GM23338 (cell line): ENCODE data around the gene DHRS7B. TPM values are rescaled to one million over a fixed set of nuclear protein-coding genes. Genes with fewer than 3 reads are reported as not detected.

Experiments
- ATAC-seq: fragments of 200-7000 bp; cut with Tn5 transposase; 3 replicates; pipeline ENCODE4 v1.9.1; 2020
- DNase-seq: peaks from one replicate; pipeline ENCODE4 v3.0.0-alpha.2; 2015; ENCODE audit warnings: low spot score
- H2AFZ ChIP-seq: fragments of 200-600 bp; sonication (generic); 2 replicates; pipeline ENCODE4 v1.8.0; 2016; ENCODE audit warnings: antibody characterized with exemption, mild to moderate bottlenecking, moderate library complexity
- H3F3A ChIP-seq: fragments of 200-600 bp; sonication (generic); replicated peaks from 2 replicates; pipeline ENCODE4 v1.8.0; 2017; ENCODE audit warnings: antibody characterized with exemption, mixed run types, low read depth
- H3K27ac ChIP-seq: fragments of 200-600 bp; sonication (generic); 2 replicates; pipeline ENCODE4 v1.6.1; 2016; ENCODE audit warnings: low read depth
- H3K27me3 ChIP-seq: fragments of 200-600 bp; sonication (generic); 2 replicates; pipeline ENCODE4 v1.8.0; 2016; ENCODE audit warnings: mild to moderate bottlenecking, mixed run types, moderate library complexity; ENCODE audit not compliant: insufficient read depth
- H3K36me3 ChIP-seq: fragments of 200-600 bp; sonication (generic); 2 replicates; pipeline ENCODE4 v1.8.0; 2016; ENCODE audit warnings: mild to moderate bottlenecking; ENCODE audit not compliant: insufficient read depth
- H3K4me1 ChIP-seq: fragments of 200-600 bp; sonication (generic); 2 replicates; pipeline ENCODE4 v1.8.0; 2016; ENCODE audit warnings: mild to moderate bottlenecking, moderate library complexity; ENCODE audit not compliant: insufficient read depth
- H3K4me2 ChIP-seq: fragments of 200-600 bp; sonication (generic); 2 replicates; pipeline ENCODE4 v1.7.1; 2017; ENCODE audit warnings: mixed run types
- H3K4me3 ChIP-seq: fragments of 200-600 bp; sonication (generic); 2 replicates; pipeline ENCODE4 v1.6.1; 2016; ENCODE audit warnings: mixed run types
- H3K79me2 ChIP-seq: fragments of 200-600 bp; sonication (generic); replicated peaks from 2 replicates; pipeline ENCODE4 v1.8.0; 2017; ENCODE audit warnings: mild to moderate bottlenecking; ENCODE audit not compliant: insufficient read depth
- H3K9me2 ChIP-seq: fragments of 200-600 bp; sonication (generic); 2 replicates; pipeline ENCODE4 v1.8.0; 2017; ENCODE audit not compliant: insufficient read depth
- H4K20me1 ChIP-seq: fragments of 200-600 bp; sonication (generic); replicated peaks from 2 replicates; pipeline ENCODE4 v1.8.0; 2017; ENCODE audit warnings: mild to moderate bottlenecking; ENCODE audit not compliant: insufficient read depth
- H3K27ac Mint-ChIP-seq: 2 replicates; pipeline ENCODE4 v1.8.0; 2020; ENCODE audit warnings: inconsistent platforms, mild to moderate bottlenecking, moderate library complexity, mixed read lengths
- H3K27me3 Mint-ChIP-seq: 3 replicates; pipeline ENCODE4 v1.8.0; 2022; ENCODE audit warnings: low read depth, mild to moderate bottlenecking, moderate library complexity, mixed read lengths, inconsistent platforms; ENCODE audit not compliant: insufficient read depth, poor library complexity
- H3K36me3 Mint-ChIP-seq: 3 replicates; pipeline ENCODE4 v1.8.0; 2021; ENCODE audit warnings: low read depth, mild to moderate bottlenecking, inconsistent platforms, moderate library complexity, mixed read lengths
- H3K4me1 Mint-ChIP-seq: 3 replicates; pipeline ENCODE4 v1.8.0; 2020; ENCODE audit warnings: mild to moderate bottlenecking, inconsistent platforms, mixed read lengths
- H3K4me3 Mint-ChIP-seq: 3 replicates; pipeline ENCODE4 v1.8.0; 2021; ENCODE audit warnings: moderate library complexity, mild to moderate bottlenecking, inconsistent platforms, mixed read lengths
- H3K9me3 Mint-ChIP-seq: 3 replicates; pipeline ENCODE4 v1.8.0; 2020; ENCODE audit warnings: moderate library complexity, mild to moderate bottlenecking, inconsistent platforms, mixed read lengths
- CREB1 ChIP-seq: fragments of 250-450 bp; sonication (Bioruptor Pico); IDR thresholded peaks from 2 replicates; pipeline ENCODE4 v1.5.0; 2020; ENCODE audit warnings: low read depth, mild to moderate bottlenecking, moderate library complexity
- ETS1 ChIP-seq: IDR thresholded peaks from 2 replicates; pipeline ENCODE4 v1.6.1; 2016; ENCODE audit warnings: antibody characterized with exemption
- EZH2 ChIP-seq: fragments of 200-600 bp; sonication (generic); IDR thresholded peaks from one replicate; pipeline ENCODE4 v1.8.0; 2017; ENCODE audit warnings: antibody characterized with exemption, mild to moderate bottlenecking, low read depth; ENCODE audit not compliant: unreplicated experiment
- EZH2phosphoT487 ChIP-seq: fragments of 200-600 bp; sonication (generic); IDR thresholded peaks from one replicate; pipeline ENCODE4 v1.8.1; 2018; ENCODE audit warnings: antibody characterized with exemption; ENCODE audit not compliant: unreplicated experiment
- JUNB ChIP-seq: IDR thresholded peaks from one replicate; pipeline ENCODE4 v1.6.1; 2016; ENCODE audit warnings: antibody characterized with exemption; ENCODE audit not compliant: unreplicated experiment
- REST ChIP-seq: IDR thresholded peaks from one replicate; pipeline ENCODE4 v1.6.1; 2018; ENCODE audit warnings: antibody characterized with exemption; ENCODE audit not compliant: unreplicated experiment
- STAT1 ChIP-seq: IDR thresholded peaks from one replicate; pipeline ENCODE4 v1.6.1; 2016; ENCODE audit warnings: antibody characterized with exemption; ENCODE audit not compliant: unreplicated experiment
- ZNF114 ChIP-seq: fragments of 250-450 bp; sonication (Bioruptor Pico); IDR thresholded peaks from 2 replicates; pipeline ENCODE4 v1.5.0; 2020; ENCODE audit warnings: mild to moderate bottlenecking, moderate library complexity
- polyA plus RNA-seq: library from polyadenylated mRNA; unstranded; fragments of >200 nt; fragmentation: Nextera tagmentation; extraction: Ambion mirVana; gene quantifications from 2 replicates; pipeline ENCODE4 v1.2.1, GENCODE V29; 2016
- total RNA-seq: library from RNA; depleted of rRNA; stranded (reverse); fragments of >200 nt; shearing (Covaris generic); gene quantifications from 2 replicates; pipeline ENCODE4 v1.2.3, GENCODE V29; 2014

DHRS7B gene
- total and polyA plus RNA-seq, 2 experiments from 2014 or later = 26.6 to 27.9 TPM

GRCh38 chr17:21108651-21109050 lies 18.1 kb upstream of the DHRS7B start:
- no peak for TF ChIP-seq ZNF114
- TF ChIP-seq REST = no peak
- TF ChIP-seq ETS1 = no peak
- TF ChIP-seq EZH2phosphoT487 = no peak
- no peak for TF ChIP-seq CREB1
- TF ChIP-seq EZH2 = no peak

GRCh38 chr17:21113049-21113690 lies 13.6 kb upstream of the DHRS7B start:
- no peak for DNase-seq
- Histone ChIP-seq H3K4me2 (no peak overlapping the region), H3K36me3 (no peaks in the 10 kb centered on the region), H3K27me3 (no peaks in the 10 kb centered on the region), H3K79me2 (no peaks in the 10 kb centered on the region), H4K20me1 (no peaks in the 10 kb centered on the region), H3K4me3 (no peak overlapping the region), H2AFZ (no peak overlapping the region), H3K4me1 (peaks cover 26% of the 10 kb centered on the region), H3K27ac (no peak overlapping the region), H3F3A (peaks cover 7% of the 10 kb centered on the region; the same call in 1 of the 2 replicates), H3K9me2 (0 out of 2 replicates have a peak, but pooled peaks cover 7% of the 10 kb centered on the region)
- H3K36me3 Mint-ChIP-seq = peaks cover 3% of the 10 kb centered on the region; the same call in 1 of the 3 replicates
- no peaks in the 10 kb centered on the region for H3K9me3 Mint-ChIP-seq
- ATAC-seq = no peak
- peaks cover 24% of the 10 kb centered on the region for H3K4me1 Mint-ChIP-seq
- no peak overlapping the region for H3K4me3 Mint-ChIP-seq
- TF ChIP-seq ETS1 (no peak), STAT1 (no peak), JUNB (no peak), CREB1 (no peak), EZH2phosphoT487 (no peak), ZNF114 (no peak)
- peaks cover 12% of the 10 kb centered on the region for H3K27me3 Mint-ChIP-seq
- no peak overlapping the region for H3K27ac Mint-ChIP-seq

More at GRCh38 chr17:21108651-21109050, 18.1 kb upstream of the DHRS7B start:
- H3K36me3 Mint-ChIP-seq = peaks cover 8% of the 10 kb centered on the region
- Histone ChIP-seq H3K4me3 (no peak overlapping the region), H3F3A (peaks cover 7% of the 10 kb centered on the region; the same call in 1 of the 2 replicates), H3K36me3 (no peaks in the 10 kb centered on the region), H3K4me2 (peak overlapping the region; percentile 26), H3K79me2 (no peaks in the 10 kb centered on the region), H4K20me1 (no peaks in the 10 kb centered on the region), H3K27me3 (no peaks in the 10 kb centered on the region), H3K4me1 (peaks cover 52% of the 10 kb centered on the region), H3K27ac (peak overlapping the region; percentile 91), H2AFZ (no peak overlapping the region), H3K9me2 (0 out of 2 replicates have a peak, but pooled peaks cover 7% of the 10 kb centered on the region)
- peaks cover 10% of the 10 kb centered on the region for H3K27me3 Mint-ChIP-seq
- DNase-seq = no peak
- no peak for ATAC-seq
- peaks cover 9% of the 10 kb centered on the region for H3K9me3 Mint-ChIP-seq
- peak overlapping the region; percentile 13; the same call in 1 of the 2 replicates for H3K27ac Mint-ChIP-seq
- no peak overlapping the region for H3K4me3 Mint-ChIP-seq
- H3K4me1 Mint-ChIP-seq = peaks cover 44% of the 10 kb centered on the region
